ENCODE data around the gene RIPK4.

DNA sequence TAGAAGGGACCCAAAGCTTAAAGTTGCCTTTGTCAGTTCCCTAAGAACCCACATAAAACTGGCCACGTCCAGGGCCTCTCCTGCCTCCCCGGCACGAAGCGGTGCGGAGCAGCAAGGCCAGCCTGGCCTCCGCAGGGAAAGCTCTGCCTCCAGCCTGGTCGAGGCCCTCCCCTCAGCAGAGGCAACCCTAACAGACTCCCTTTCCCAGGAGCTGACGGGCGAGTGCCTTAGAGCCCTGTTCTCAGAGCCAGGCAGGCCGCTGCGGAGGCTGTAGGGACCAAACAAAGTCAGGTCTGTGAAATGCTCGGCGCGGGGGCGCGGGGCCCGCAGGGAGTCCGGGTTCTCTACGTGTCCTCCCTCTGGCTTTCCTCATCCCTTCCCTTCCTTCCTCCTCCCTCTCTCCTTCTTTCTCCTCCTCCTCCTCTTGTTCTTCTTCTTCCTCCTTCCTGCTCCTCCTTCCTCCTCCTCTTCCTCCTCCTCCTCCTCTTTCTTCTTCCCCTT is 40.7 kb downstream of the RIPK4 start:
- TF ChIP-seq, protein P1, sequence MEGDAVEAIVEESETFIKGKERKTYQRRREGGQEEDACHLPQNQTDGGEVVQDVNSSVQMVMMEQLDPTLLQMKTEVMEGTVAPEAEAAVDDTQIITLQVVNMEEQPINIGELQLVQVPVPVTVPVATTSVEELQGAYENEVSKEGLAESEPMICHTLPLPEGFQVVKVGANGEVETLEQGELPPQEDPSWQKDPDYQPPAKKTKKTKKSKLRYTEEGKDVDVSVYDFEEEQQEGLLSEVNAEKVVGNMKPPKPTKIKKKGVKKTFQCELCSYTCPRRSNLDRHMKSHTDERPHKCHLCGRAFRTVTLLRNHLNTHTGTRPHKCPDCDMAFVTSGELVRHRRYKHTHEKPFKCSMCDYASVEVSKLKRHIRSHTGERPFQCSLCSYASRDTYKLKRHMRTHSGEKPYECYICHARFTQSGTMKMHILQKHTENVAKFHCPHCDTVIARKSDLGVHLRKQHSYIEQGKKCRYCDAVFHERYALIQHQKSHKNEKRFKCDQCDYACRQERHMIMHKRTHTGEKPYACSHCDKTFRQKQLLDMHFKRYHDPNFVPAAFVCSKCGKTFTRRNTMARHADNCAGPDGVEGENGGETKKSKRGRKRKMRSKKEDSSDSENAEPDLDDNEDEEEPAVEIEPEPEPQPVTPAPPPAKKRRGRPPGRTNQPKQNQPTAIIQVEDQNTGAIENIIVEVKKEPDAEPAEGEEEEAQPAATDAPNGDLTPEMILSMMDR (IDR thresholded peaks at IDR 0.05) = no peak
- TF ChIP-seq POLR2A (IDR thresholded peaks at IDR 0.05) (no peak), EP300 (IDR thresholded peaks at IDR 0.05) (no peak)

Measured in ovary (tissue), 3 donors.